ENCODE results near the gene ZNF468.
"Not testable (repeated sequence)": the region's sequence is repeated elsewhere in the genome, so short reads cannot be mapped to it uniquely, and the experiment has no call there.

Gene ZNF468

GRCh38 chr19:52823676-52824075 is 33.7 kb downstream of the ZNF468 start:
- ATAC-seq, result no peak

- peak; percentile 99 to 100 for ATAC-seq
Measured at GRCh38 chr19:52821204-52821960, 36.0 kb downstream of the ZNF468 start, which contains the start of gene ZNF28. Gene ZNF28, minus strand, starts transcription at chr19:52821633. Its CDS starts 3,675 bp downstream, at chr19:52817958.

GRCh38 chr19:52820472-52821203 is 36.8 kb downstream of the ZNF468 start:
- peak; percentile 7 to 34 for ATAC-seq

GRCh38 chr19:52809801-52810200 is 47.6 kb downstream of the ZNF468 start:
- ATAC-seq, result no peak

- ATAC-seq, result not testable (repeated sequence)
Measured at GRCh38 chr19:52799950-52800640, 57.3 kb downstream of the ZNF468 start.

- no peak for ATAC-seq
Measured at GRCh38 chr19:52789440-52789839, 68.0 kb downstream of the ZNF468 start.
